Activated naive CD4-positive, alpha-beta T cell treated with anti-CD3 and anti-CD28 coated beads for 36 hours (primary cell): Measurements from ENCODE around the gene VPS41. TPM values are rescaled to one million over a fixed set of nuclear protein-coding genes. Genes with fewer than 3 reads are reported as not detected.
A peak's percentile ranks its signal among the peaks of the same experiment; 100 is the strongest.

ENCODE experiments used
- CTCF ChIA-PET: fragments of 350-600 bp; sonication (Branson Sonifier 250); formaldehyde crosslinking; loops from one replicate; lab custom pipeline; 2021; ENCODE audit warnings: antibody characterized with exemption; lab: Charles Lee
- DNase-seq: peaks from one replicate; pipeline ENCODE4 v3.0.0-alpha.2; 2020
- H3K27ac Mint-ChIP-seq: one replicate; pipeline ENCODE4 v1.8.0; 2021; ENCODE audit warnings: mild to moderate bottlenecking, mixed read lengths
- H3K27me3 Mint-ChIP-seq: one replicate; pipeline ENCODE4 v1.8.0; 2021; ENCODE audit warnings: low read depth, mixed read lengths
- H3K36me3 Mint-ChIP-seq: one replicate; pipeline ENCODE4 v1.8.0; 2021; ENCODE audit warnings: low read depth, mixed read lengths
- H3K4me1 Mint-ChIP-seq: one replicate; pipeline ENCODE4 v1.8.0; 2021; ENCODE audit warnings: low read depth, mixed read lengths
- H3K4me3 Mint-ChIP-seq: one replicate; pipeline ENCODE4 v1.8.0; 2021; ENCODE audit warnings: mild to moderate bottlenecking, moderate library complexity, mixed read lengths
- H3K9me3 Mint-ChIP-seq: one replicate; pipeline ENCODE4 v1.8.0; 2021; ENCODE audit warnings: mixed read lengths
- intact Hi-C: fragments of 100-400 bp; cut with micrococcal nuclease; formaldehyde crosslinking; loops from one replicate; pipeline ENCODE4 v1.15.1; 2023
- total RNA-seq, 2 experiments: library from RNA; stranded (reverse); gene quantifications; one replicate each; pipeline ENCODE4 v1.2.3, GENCODE V29; 2021

VPS41 gene
- total RNA-seq, 2 experiments from 2014 or later: 51.1 to 57.8 TPM

DNA sequence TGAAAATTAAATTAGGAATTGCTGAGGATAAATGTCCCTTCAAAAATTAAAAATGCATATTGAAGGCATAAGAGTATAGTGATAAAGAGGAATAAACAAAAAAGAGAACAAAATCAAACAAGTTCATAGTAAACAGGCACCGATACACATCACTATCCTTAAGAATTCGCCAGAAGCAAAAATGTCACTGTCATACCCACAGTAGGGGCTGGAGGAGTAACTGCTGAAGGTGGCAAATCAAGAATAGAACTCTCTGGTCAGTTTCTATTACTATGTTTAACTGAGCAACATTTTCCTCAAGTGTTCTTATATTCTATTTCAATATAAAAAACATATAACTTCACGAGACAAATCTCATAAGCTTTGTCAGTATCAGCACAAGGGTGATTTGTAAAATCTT, 84.0 kb downstream of the VPS41 start:
- intact Hi-C loops: no loop called here
- Mint-ChIP-seq H3K4me3 (no peak overlapping the region), H3K4me1 (no peaks in the 10 kb centered on the region), H3K27ac (no peak overlapping the region), H3K27me3 (no peaks in the 10 kb centered on the region), H3K9me3 (peaks cover 3% of the 10 kb centered on the region), H3K36me3 (peaks cover 11% of the 10 kb centered on the region)
- DNase-seq: no peak
- CTCF ChIA-PET: no interaction called here

DNA sequence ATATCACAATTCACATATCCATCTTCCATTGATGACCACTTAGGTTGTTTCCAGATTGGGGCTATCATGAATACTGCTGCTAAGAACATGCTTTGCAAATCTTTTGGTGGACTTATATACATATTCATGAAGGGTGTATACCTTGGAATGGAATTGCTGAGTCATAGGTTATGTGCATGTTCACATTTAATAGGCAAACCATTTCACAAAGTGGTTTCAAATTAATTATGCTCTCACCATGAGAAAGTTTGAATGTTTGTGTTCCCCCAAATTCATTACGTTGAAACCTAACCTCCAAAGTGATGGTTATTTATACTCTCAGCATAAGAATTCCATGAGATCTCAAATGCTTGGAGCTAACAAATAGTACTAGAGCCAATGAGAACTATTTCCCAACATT, 86.4 kb downstream of the VPS41 start:
- CTCF ChIA-PET: no interaction called here
- no peaks in the 10 kb centered on the region for H3K27me3 Mint-ChIP-seq
- DNase-seq: no peak
- intact Hi-C loops: no loop called here
- no peak overlapping the region for H3K27ac Mint-ChIP-seq
- peaks cover 15% of the 10 kb centered on the region for H3K36me3 Mint-ChIP-seq
- no peaks in the 10 kb centered on the region for H3K4me1 Mint-ChIP-seq
- H3K9me3 Mint-ChIP-seq: peaks cover 3% of the 10 kb centered on the region
- H3K4me3 Mint-ChIP-seq: no peak overlapping the region

DNA sequence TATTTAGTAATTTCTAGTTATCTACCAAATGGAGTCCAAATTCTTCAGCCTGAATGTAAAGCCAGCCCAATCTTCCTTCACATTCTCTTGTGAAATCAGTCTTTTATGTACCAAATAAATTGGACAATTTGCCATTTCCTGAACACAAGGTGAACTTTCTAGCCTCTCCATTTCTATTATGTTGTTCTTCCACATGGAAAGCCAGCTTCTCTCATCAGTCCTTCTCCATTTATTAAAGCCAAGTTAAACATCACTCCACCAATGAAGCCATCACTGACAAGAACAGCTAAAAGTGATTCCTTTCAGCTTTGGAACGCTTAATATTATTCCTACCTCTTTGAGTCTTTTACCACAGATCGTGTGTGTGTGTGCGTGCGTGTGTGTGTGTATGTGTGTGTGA, 88.4 kb downstream of the VPS41 start:
- Mint-ChIP-seq H3K4me3 (no peak overlapping the region), H3K27ac (no peak overlapping the region), H3K4me1 (no peaks in the 10 kb centered on the region), H3K36me3 (peaks cover 23% of the 10 kb centered on the region), H3K27me3 (no peaks in the 10 kb centered on the region), H3K9me3 (peaks cover 3% of the 10 kb centered on the region)
- CTCF ChIA-PET: interaction anchor here (1.1 kb wide), 1 partner anchor 9 kb away, joined by 3 read pairs; no protein-coding TSS in a partner anchor
- intact Hi-C loops: no loop called here
- DNase-seq: no peak

- Mint-ChIP-seq H3K36me3 (peaks cover 24% of the 10 kb centered on the region), H3K9me3 (peaks cover 3% of the 10 kb centered on the region), H3K4me3 (no peak overlapping the region), H3K27ac (no peak overlapping the region), H3K4me1 (no peaks in the 10 kb centered on the region), H3K27me3 (no peaks in the 10 kb centered on the region)
- intact Hi-C loops: no loop called here
- no peak for DNase-seq
- CTCF ChIA-PET: no interaction called here
Measured at GRCh38 chr7:38819463-38819862, 89.5 kb downstream of the VPS41 start.

DNA sequence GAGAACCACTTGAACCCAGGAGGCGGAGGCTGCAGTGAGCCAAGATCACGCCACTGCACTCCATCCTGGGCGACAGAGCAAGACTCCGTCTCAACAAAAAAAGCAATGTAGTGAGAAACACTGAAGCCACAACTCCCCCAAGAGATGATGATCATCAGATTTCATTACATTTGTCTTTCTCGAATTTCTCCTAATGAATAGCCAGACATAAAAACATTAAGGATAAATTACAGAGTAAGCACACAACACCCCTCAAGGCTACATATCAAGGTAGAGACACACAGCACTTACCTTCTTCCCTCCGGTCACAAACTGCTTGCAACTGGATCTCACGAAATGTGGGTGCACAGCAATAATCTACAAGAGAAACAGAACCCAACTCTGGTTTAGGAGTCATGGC, 91.5 kb downstream of the VPS41 start:
- peaks cover 19% of the 10 kb centered on the region for H3K36me3 Mint-ChIP-seq
- H3K9me3 Mint-ChIP-seq: no peaks in the 10 kb centered on the region

DNA sequence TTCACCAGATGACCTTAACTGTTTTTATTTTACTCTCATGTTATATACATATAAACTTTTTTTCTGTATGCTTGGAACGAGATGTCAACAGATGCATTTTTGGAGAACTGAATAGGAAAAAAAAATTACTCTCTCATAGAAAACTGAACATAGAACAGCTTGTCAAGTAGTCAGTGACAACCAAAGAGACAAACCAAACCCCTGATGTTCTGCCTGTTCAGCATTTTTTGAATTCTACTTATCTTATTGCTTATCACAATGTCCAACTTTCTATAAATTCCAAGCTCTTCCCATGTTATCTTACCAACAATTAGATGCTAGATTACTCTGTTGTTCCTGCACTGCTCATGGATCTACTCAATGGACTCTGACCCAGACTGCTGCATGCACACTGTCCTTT, 95.2 kb downstream of the VPS41 start:
- H3K27me3 Mint-ChIP-seq: no peaks in the 10 kb centered on the region
- no peak overlapping the region for H3K27ac Mint-ChIP-seq
- intact Hi-C loops: no loop called here
- no peaks in the 10 kb centered on the region for H3K4me1 Mint-ChIP-seq
- no peak for DNase-seq
- peaks cover 19% of the 10 kb centered on the region for H3K36me3 Mint-ChIP-seq
- H3K9me3 Mint-ChIP-seq: no peaks in the 10 kb centered on the region
- no peak overlapping the region for H3K4me3 Mint-ChIP-seq
- CTCF ChIA-PET: no interaction called here

More for the DNA sequence above, 91.5 kb downstream of the VPS41 start:
- H3K27ac Mint-ChIP-seq: no peak overlapping the region
- no peak overlapping the region for H3K4me3 Mint-ChIP-seq
- no peaks in the 10 kb centered on the region for H3K4me1 Mint-ChIP-seq
- H3K27me3 Mint-ChIP-seq: no peaks in the 10 kb centered on the region
- intact Hi-C loops: no loop called here
- DNase-seq: no peak
- CTCF ChIA-PET: no interaction called here

DNA sequence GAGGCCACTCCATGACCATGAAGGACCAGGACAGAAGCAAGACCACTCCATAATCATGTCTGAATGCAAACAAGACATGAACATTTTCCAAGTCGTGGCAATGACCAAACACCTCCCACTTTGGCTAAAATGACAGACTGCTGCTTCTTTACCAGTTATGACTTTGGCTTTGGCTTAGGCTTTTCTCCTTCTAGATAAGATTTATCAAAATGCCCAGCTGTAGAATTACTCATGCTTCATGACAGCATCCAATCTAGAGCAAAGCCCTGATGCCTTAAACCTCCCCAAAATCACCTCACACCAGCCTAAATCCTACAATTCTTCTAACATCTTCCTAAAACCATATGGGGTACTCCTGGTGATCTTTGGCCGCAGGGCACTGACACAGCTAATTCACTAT, 102.1 kb downstream of the VPS41 start:
- no peaks in the 10 kb centered on the region for H3K27me3 Mint-ChIP-seq
- H3K36me3 Mint-ChIP-seq: no peaks in the 10 kb centered on the region
- no peak for DNase-seq
- CTCF ChIA-PET: interaction anchor here (1.3 kb wide), 1 partner anchor 10 kb away, joined by 4 read pairs; no protein-coding TSS in a partner anchor
- intact Hi-C loops: no loop called here
- H3K4me3 Mint-ChIP-seq: no peak overlapping the region
- H3K4me1 Mint-ChIP-seq: no peaks in the 10 kb centered on the region
- no peak overlapping the region for H3K27ac Mint-ChIP-seq
- no peaks in the 10 kb centered on the region for H3K9me3 Mint-ChIP-seq

- H3K4me1 Mint-ChIP-seq: no peaks in the 10 kb centered on the region
- H3K36me3 Mint-ChIP-seq: peaks cover 2% of the 10 kb centered on the region
- intact Hi-C loops: no loop called here
- DNase-seq: no peak
- CTCF ChIA-PET: interaction anchor here (0.9 kb wide), 1 partner anchor 661 kb away, joined by 4 read pairs; no protein-coding TSS in a partner anchor
- H3K4me3 Mint-ChIP-seq: no peak overlapping the region
- H3K27ac Mint-ChIP-seq: no peak overlapping the region
- H3K9me3 Mint-ChIP-seq: no peaks in the 10 kb centered on the region
- H3K27me3 Mint-ChIP-seq: no peaks in the 10 kb centered on the region
Measured at GRCh38 chr7:38801786-38802185, 107.2 kb downstream of the VPS41 start.

- Mint-ChIP-seq H3K4me1 (no peaks in the 10 kb centered on the region), H3K4me3 (no peak overlapping the region), H3K36me3 (peaks cover 15% of the 10 kb centered on the region), H3K27me3 (no peaks in the 10 kb centered on the region), H3K9me3 (no peaks in the 10 kb centered on the region), H3K27ac (no peak overlapping the region)
- no peak for DNase-seq
- intact Hi-C loops: loop anchor here (5.0 to 10.0 kb wide), 3 partner anchors 134 to 654 kb away; no protein-coding TSS in a partner anchor
- CTCF ChIA-PET: no interaction called here
Measured at GRCh38 chr7:38798552-38799267, 110.3 kb downstream of the VPS41 start.

DNA sequence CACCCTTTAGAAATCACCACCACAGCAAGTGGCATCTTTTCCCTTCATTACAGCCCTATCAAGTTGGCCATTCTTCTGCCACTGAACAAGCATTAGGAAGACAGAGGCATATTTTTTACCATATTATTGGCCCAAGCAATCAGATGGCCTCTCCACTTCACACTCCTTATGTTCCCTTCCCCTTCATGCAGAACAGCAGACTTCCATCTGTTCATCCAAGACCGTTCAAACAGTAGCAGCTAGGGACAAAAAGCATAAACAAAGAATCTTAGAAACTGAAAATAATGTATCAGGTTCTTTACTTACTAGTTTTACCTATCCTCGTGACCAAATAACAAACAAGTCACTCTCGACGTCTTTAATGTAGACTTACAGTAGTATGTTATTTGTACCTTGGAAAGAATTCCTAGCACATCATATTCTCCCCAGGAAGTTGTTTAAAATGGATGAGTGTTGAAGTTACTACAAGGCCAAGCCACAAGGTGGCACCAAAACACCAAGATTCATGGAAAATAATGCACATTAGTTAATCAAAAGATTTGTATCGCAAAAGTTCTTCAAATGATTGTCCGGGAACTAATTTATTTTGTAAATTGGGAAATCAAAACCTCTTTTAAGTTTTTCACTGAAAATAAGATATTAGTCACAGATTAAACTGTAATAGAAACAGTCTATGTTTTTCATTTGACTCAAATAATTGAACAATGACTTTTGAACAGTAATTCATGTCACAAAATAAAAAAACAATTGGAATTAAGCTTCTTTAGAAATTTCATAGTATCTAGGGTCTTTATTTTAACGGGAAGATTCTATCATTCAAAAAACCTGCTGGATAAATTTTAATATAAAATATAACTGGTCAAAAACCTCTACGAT, 112.1 kb downstream of the VPS41 start:
- Mint-ChIP-seq H3K27me3 (no peaks in the 10 kb centered on the region), H3K9me3 (no peaks in the 10 kb centered on the region), H3K36me3 (peaks cover 19% of the 10 kb centered on the region), H3K27ac (no peak overlapping the region), H3K4me1 (no peaks in the 10 kb centered on the region), H3K4me3 (no peak overlapping the region)
- DNase-seq: peak; percentile 66
- CTCF ChIA-PET: interaction anchor here (0.7 to 1.8 kb wide), 4 partner anchors 9 to 279 kb away, joined by 3 to 9 read pairs (median 4); no protein-coding TSS in a partner anchor
- intact Hi-C loops: loop anchor here (1.0 to 10.0 kb wide), 6 partner anchors 112 to 723 kb away; partner anchors contain the start of gene VPS41

GRCh38 chr7:38795593-38795992, 113.4 kb downstream of the VPS41 start:
- no peak overlapping the region for H3K27ac Mint-ChIP-seq
- peaks cover 26% of the 10 kb centered on the region for H3K36me3 Mint-ChIP-seq
- no peaks in the 10 kb centered on the region for H3K27me3 Mint-ChIP-seq
- H3K4me3 Mint-ChIP-seq: no peak overlapping the region
- no peaks in the 10 kb centered on the region for H3K9me3 Mint-ChIP-seq
- intact Hi-C loops: loop anchor here (5.0 to 10.0 kb wide), 3 partner anchors 137 to 657 kb away; no protein-coding TSS in a partner anchor
- no peak for DNase-seq
- CTCF ChIA-PET: no interaction called here
- no peaks in the 10 kb centered on the region for H3K4me1 Mint-ChIP-seq

- Mint-ChIP-seq H3K36me3 (peaks cover 9% of the 10 kb centered on the region), H3K27me3 (no peaks in the 10 kb centered on the region), H3K27ac (no peak overlapping the region), H3K4me3 (no peak overlapping the region), H3K4me1 (no peaks in the 10 kb centered on the region), H3K9me3 (no peaks in the 10 kb centered on the region)
- intact Hi-C loops: no loop called here
- CTCF ChIA-PET: no interaction called here
- no peak for DNase-seq
Measured at GRCh38 chr7:38781991-38782390, 127.0 kb downstream of the VPS41 start.
